ENCODE results near the gene ULK1.
"Not testable (repeated sequence)": the region's sequence is repeated elsewhere in the genome, so short reads cannot be mapped to it uniquely, and the experiment has no call there.

ULK1 gene

DNA sequence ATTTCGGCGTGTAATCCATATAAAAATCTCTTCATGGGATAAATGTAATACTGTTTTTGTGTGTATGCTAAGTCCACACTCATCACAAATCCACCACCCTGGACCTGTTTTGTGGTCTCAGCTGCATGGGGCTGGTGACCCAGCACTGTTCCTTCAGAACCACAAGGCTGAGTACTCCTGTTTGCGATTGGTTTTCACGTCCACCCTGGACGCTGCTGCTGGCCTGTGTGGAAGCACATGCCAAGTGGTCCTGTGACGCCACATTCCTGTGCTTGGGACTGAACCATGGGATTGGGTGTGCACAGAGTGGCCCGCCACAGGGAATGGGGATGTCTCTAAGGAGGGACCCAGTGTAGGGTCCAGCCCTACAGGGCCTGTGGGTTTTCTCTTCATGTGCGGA, 39.0 kb downstream of the ULK1 start:
- Histone ChIP-seq H3K27ac (no peak overlapping the region), H3K4me3 (no peak overlapping the region)

- no peak overlapping the region for H3K4me3 ChIP-seq
These were observed 40.1 kb downstream of the ULK1 start for GRCh38 chr12:131934535-131934934.

DNA sequence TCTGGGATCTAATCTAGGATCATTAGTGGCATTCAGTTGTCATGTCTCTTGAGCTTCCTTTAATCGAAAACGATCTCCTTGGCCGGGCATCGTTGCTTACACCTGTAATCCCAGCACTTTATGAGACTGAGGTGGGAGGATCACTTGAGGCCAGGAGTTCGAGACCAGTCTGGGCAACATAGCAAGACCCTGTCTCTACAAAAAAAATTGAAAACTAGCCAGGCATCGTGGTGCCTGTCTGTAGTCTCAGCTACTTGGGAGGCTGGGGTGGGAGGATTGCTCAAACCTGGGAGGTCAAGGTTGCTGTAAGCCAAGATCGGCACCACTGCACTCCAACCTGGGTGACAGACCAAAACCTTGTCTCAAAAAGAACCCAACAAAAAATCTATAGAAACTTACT, 43.7 kb downstream of the ULK1 start:
- Histone ChIP-seq H3K4me3 (no peak overlapping the region), H3K27ac (no peak overlapping the region)

More at GRCh38 chr12:131934535-131934934, 40.1 kb downstream of the ULK1 start:
- no peak overlapping the region for H3K27ac ChIP-seq

GRCh38 chr12:131939007-131939406, 44.6 kb downstream of the ULK1 start:
- Histone ChIP-seq H3K4me3 (no peak overlapping the region), H3K27ac (no peak overlapping the region)

DNA sequence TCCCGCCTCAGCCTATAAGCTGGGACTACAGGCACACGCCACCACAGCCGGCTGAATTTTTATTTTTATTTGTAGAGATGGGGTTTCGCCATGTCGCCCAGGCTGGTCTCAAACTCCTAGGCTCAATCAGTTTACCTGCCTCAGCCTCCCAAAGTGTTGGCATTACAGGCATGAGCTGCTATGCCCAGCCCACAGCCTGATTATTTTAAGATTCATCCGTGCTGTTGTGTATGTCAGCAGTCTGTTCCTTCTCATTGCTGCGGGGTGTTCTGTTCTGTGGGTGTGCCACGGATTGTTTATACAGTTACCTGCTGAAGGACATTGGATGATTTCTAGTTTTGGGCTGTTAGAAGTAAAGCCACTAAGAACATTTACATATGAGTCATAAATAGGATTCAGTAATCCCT, 45.7 kb downstream of the ULK1 start:
- Histone ChIP-seq H3K4me3 (no peak overlapping the region), H3K27ac (no peak overlapping the region)

DNA sequence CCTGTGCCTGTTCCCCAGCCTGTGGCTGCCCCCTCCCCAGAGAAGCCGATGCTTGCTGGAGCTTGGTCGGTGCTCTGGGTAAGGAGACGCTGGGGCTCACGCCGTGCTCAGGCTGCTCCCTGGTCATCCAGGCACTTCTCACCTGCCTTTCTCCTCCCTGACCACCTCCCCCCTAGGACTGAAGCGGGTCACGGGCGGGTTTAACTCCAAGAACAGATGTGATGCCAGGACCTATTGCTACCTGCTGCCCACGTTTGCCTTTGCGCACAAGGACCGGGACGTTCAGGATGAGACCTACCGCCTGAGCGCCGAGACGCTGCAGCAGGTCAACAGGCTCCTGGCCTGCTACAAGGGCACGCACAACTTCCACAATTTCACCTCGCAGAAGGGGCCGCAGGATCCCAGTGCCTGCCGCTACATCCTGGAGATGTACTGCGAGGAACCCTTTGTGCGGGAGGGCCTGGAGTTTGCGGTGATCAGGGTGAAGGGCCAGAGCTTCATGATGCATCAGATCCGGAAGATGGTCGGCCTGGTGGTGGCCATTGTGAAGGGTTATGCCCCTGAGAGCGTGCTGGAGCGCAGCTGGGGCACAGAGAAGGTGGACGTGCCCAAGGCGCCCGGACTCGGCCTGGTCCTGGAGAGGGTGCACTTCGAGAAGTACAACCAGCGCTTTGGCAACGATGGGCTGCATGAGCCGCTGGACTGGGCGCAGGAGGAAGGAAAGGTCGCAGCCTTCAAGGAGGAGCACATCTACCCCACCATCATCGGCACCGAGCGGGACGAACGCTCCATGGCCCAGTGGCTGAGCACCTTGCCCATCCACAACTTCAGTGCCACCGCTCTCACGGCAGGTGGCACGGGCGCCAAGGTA, 46.9 kb downstream of the ULK1 start:
- no peak overlapping the region for H3K27ac ChIP-seq
- no peak overlapping the region for H3K4me3 ChIP-seq

- no peak overlapping the region for H3K27ac ChIP-seq
- no peak overlapping the region for H3K4me3 ChIP-seq
These were observed 47.5 kb downstream of the ULK1 start for GRCh38 chr12:131941987-131942341.

GRCh38 chr12:131942671-131943070, 48.2 kb downstream of the ULK1 start:
- H3K4me3 ChIP-seq: no peak overlapping the region
- H3K27ac ChIP-seq: no peak overlapping the region

DNA sequence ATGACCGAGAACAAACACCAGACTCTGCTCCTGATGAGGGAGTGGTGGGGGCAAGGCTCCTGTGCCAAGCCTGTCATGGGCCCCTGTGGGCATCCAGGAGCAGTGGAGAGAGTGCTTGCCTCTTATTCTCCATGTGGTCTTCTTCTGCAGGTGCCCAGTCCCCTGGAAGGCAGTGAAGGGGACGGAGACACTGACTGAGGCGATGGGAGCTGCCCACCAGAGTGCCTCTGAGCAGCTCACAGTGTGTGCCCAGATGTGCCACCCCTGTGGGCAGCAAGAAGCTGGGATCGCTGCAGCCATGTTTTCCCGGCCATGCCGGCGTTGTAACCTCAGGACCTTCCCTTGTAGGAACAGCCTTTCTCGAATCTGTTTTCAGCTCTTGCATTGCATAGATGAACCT, 49.0 kb downstream of the ULK1 start:
- Histone ChIP-seq H3K27ac (no peak overlapping the region), H3K4me3 (no peak overlapping the region)

- Histone ChIP-seq H3K4me3 (no peak overlapping the region), H3K27ac (no peak overlapping the region)
These were observed 49.5 kb downstream of the ULK1 start for GRCh38 chr12:131943876-131944275.

DNA sequence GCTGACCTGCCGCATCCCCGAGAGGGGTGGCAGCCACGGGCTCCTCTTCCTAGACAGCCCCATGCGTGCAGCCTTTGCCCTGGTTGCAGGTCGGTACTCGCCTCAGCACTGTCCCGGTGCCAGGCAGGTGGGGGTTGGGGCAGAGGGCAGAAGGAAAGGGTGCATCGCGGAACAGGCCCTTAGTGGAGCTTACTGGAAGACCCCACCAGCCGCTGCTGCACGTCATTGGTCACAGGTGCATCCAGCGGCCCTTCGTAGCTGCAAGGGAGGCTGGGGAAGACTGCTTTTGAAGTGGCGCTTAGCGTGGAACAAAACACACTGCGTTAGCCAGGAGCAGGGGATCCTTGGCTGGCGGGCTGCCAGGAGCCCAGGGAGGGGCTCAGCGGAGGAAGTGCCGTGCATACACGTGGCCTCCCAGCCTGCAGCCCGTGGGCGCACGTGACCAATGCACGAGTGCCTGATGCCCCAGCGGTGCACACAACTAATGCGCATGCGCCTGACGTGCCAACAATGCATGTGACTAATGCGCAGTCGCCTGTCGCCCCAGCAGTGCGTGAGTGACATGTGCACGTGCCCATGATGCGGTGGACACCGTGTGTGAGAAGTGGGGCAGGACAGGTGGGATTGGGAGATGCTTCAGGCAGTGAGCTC, 50.3 kb downstream of the ULK1 start:
- no peak overlapping the region for H3K4me3 ChIP-seq
- H3K27ac ChIP-seq: no peak overlapping the region

GRCh38 chr12:131946757-131947156, 52.3 kb downstream of the ULK1 start:
- H3K4me3 ChIP-seq: no peak overlapping the region
- no peak overlapping the region for H3K27ac ChIP-seq

DNA sequence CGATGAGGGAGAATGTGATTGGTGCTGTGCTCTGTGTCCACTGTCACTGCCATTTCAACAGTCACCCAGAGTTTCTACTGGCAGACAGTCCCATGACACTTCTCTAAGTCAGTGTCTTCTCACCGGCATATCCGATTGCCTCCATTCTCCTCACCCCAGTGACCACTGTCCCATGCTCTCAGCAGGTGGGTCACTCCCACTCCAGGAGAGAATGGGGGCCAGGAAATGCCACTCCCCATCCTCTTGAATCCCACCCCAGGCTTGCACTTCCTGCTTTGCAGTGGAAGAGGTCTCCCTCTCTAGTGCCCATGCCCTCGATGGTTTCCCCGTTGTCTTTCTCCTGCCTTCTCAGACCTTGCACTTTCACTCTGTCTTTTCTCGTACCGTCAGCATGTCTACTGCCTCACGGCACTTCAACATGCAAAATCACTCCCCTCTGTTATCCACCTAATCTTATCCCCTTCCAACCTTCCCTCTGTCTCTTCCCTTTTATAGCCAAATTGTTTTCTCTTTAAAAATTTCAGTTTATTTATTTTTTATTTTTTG, 53.1 kb downstream of the ULK1 start:
- Histone ChIP-seq H3K27ac (peak overlapping the region in 6 of 21 experiments; percentile 14 to 92 (median 46)), H3K4me3 (no peak overlapping the region)

GRCh38 chr12:131948166-131948712, 53.8 kb downstream of the ULK1 start:
- H3K4me3 ChIP-seq: no peak overlapping the region
- H3K27ac ChIP-seq: peak overlapping the region in 10 of 21 experiments; percentile 51 to 95 (median 90)

DNA sequence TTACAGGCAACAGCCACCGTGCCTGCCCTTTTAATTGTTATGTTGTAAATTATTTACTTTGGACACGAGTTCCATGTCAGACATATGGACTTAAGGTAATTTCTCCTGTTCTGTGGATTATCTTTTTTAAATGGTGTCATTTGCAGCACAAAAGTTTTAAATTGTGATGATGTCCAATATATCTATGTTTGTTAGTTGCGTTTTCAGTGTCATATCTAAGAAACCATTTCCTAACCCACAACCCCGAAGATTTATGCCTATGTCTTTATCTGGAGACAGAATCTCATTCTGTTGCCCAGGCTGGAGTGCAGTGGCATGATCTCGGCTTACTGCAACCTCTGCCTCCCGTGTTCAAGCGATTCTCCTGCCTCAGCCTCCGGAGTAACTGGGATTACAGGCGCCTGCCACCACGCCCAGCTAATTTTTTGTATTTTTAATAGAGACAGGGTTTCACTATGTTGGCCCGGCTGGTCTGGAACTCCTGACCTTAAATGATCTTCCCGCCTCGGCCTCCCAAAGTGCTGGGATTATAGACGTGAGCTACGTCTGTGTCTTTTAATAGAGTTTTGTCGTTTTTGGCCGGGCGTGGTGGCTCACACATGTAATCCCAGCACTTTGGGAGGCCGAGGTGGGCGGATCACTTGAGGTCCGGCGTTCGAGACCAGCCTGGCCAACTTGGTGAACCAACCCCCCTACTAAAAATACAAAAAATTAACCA, 54.5 kb downstream of the ULK1 start:
- peak overlapping the region in 19 of 21 experiments; percentile 6 to 95 (median 88) for H3K27ac ChIP-seq
- H3K4me3 ChIP-seq: peak overlapping the region; percentile 87 to 100 (median 98)

DNA sequence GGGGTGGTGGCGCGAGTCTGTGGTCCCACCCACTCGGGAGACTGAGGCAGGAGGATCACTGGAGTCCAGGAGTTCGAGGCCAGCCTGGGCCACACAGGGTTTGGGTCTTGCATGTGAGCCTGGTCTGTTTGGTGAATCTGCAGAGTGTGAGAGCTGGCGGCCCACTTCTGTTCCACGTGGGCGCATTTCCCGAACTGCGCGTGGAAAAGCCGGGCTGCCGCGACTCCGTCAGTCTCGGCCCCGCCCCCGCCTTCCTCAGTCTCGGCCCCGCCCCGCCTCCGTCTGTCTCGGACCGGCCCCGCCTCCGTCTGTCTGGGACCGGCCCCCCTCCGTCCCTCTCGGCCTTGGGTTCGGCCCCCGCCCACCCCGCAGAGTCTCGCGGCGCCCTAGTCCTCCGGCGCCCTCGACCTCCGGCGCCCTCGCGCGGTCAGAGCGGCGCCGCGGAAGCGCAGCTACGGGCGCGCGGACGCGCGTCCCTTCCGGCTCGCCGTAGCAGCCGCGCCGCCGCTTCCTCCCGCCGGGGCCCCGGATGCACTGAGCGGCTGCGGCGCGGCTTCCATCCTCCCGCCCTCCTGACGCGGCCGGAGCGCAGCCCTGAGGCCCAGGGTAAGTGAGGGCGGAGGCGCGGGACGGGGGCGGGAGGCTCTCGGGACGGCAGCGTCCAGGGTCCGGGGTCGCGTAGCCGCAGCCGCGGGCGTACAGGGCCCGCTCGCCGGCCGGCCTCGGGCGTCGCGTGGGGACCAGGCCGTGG, 55.2 kb downstream of the ULK1 start, which contains the start of gene EP400:
Gene EP400 (plus strand): TSS at position 512 of the 751 bp plus-strand sequence. CDS start 10,678 bp downstream, outside the sequence.
- peak within 1 kb of the TSS; percentile 16 to 95 (median 88) for H3K27ac ChIP-seq

DNA sequence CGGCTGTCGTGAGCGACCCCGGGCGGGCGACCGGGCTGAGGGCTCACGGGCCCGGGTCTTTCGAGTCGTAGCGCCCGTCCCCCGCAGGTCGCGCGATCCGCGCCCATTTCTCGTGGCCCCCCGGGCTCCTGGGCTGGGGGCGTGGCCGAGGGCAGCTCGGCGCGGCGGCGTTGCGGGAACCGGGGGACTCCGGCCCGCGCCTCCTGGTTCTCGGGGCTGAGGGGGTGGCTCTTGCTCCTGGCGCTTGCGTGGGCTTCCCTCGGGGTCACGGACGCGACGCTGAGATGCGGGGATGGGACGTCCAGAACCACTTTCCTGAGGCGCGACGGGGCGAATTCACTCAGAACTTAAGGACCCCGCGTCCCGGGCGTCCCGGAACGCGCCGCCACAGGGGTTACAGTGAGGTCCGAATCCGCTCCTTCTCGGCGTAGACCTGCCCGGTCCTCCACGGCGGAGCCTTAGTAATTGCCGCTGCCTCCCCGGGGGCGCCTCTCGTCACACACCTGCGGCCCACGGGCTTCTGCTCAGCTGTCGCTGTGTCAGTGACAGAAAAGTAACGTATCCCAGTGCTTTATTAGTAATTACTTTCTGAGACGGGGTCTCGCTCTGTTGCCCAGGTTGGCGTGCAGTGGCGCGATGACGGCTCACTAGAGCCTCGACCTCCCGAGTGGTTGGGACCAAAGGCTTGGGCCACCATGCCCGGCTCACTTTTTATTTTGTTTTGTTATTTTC, 55.9 kb downstream of the ULK1 start:
- Histone ChIP-seq H3K4me3 (peak overlapping the region; percentile 87 to 100 (median 98)), H3K27ac (peak overlapping the region; percentile 16 to 95 (median 88))

More for the DNA sequence above, 55.2 kb downstream of the ULK1 start, which contains the start of gene EP400:
- H3K4me3 ChIP-seq: peak within 1 kb of the TSS; percentile 87 to 100 (median 98)

GRCh38 chr12:131953810-131954209, 59.4 kb downstream of the ULK1 start:
- H3K4me3 ChIP-seq, H3K27ac ChIP-seq: not testable (repeated sequence)
